ENCODE results near the gene SPATS2L. TPM values are rescaled to one million over a fixed set of nuclear protein-coding genes. Genes with fewer than 3 reads are reported as not detected.

Gene SPATS2L
- total RNA-seq, 1 donor from 2014 or later: 100 TPM

DNA sequence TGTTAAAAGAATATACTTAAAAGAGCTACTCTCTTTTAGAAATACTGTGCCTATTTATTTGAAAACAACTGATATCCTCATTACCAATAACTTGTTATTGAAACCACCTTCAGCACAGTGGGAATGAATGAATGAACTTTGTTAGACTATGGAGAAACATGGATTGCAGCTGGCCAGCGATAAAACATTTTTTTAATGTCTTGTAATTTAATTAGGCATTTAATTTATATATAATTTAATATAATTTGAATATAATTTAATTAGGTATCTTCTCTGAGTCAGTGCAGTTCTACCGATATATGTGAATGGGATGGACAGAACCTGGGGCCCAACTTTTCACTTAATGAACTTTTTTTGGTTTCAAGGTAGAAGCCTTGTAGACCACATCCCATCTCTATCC is 109.0 kb downstream of the SPATS2L start:
- H3K9me3 ChIP-seq: no peaks in the 10 kb centered on the region
- DNase-seq (no peak), ATAC-seq (no peak)
- H3K27ac ChIP-seq: no peak overlapping the region
- H3K27me3 ChIP-seq (ENCODE audit: low read depth): no peaks in the 10 kb centered on the region
- H3K4me3 ChIP-seq: no peak overlapping the region
- H3K4me1 ChIP-seq: no peaks in the 10 kb centered on the region
- intact Hi-C loops (cut with DNase I): no loop called here
- TF ChIP-seq, protein P1, sequence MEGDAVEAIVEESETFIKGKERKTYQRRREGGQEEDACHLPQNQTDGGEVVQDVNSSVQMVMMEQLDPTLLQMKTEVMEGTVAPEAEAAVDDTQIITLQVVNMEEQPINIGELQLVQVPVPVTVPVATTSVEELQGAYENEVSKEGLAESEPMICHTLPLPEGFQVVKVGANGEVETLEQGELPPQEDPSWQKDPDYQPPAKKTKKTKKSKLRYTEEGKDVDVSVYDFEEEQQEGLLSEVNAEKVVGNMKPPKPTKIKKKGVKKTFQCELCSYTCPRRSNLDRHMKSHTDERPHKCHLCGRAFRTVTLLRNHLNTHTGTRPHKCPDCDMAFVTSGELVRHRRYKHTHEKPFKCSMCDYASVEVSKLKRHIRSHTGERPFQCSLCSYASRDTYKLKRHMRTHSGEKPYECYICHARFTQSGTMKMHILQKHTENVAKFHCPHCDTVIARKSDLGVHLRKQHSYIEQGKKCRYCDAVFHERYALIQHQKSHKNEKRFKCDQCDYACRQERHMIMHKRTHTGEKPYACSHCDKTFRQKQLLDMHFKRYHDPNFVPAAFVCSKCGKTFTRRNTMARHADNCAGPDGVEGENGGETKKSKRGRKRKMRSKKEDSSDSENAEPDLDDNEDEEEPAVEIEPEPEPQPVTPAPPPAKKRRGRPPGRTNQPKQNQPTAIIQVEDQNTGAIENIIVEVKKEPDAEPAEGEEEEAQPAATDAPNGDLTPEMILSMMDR (IDR thresholded peaks at IDR 0.05): no peak
- peaks cover 18% of the 10 kb centered on the region for H3K36me3 ChIP-seq

DNA sequence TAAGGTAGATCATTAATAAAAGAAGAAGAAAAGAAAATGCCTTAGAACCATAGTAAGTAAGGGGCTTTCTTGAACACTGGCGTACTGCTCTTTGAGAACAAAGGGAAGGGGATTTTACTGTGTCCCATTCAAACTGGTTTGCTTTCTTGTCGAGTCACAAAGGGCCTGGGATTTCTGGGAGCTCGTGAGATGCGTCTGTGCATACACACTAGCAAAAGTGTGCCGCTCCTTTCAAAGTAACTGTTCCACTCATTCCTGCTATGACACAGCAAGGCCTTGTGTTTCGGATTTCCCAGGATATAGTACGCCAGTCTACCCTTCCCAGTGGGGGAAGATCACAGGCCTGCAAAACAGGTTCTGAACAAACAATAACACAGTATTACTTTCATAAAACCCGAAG is 110.4 kb downstream of the SPATS2L start:
- DNase-seq (no peak), ATAC-seq (no peak)
- H3K4me3 ChIP-seq: no peak overlapping the region
- no peak overlapping the region for H3K27ac ChIP-seq
- H3K4me1 ChIP-seq: no peaks in the 10 kb centered on the region
- peaks cover 32% of the 10 kb centered on the region for H3K36me3 ChIP-seq
- TF ChIP-seq, protein P1 (IDR thresholded peaks at IDR 0.05): no peak
- no peaks in the 10 kb centered on the region for H3K27me3 ChIP-seq (ENCODE audit: low read depth)
- intact Hi-C loops (cut with DNase I): no loop called here
- H3K9me3 ChIP-seq: no peaks in the 10 kb centered on the region

DNA sequence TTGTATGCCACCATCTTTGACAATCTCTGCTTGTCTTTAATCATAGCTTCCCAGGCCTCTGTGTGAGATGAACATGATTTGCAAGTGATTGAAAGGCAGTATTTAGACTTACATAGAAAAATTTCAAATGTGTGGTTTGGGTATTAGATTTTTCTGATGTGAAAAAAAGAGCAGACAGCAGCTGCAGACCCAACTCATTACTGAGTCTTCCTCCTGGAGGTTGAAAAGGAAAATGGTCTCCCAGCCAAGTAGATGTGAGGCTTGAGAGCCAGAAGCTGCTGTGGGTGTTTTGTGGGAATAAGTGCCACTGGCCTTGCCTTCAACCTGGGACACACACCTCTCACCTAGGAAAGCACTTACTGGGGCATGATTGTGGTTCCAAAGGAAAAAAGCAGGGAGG is 110.9 kb downstream of the SPATS2L start:
- TF ChIP-seq, protein P1 (IDR thresholded peaks at IDR 0.05): no peak
- ATAC-seq: no peak
- Histone ChIP-seq H3K36me3 (peaks cover 37% of the 10 kb centered on the region), H3K4me1 (no peaks in the 10 kb centered on the region), H3K4me3 (no peak overlapping the region), H3K9me3 (no peaks in the 10 kb centered on the region), H3K27ac (no peak overlapping the region), H3K27me3 (ENCODE audit: low read depth) (no peaks in the 10 kb centered on the region)
- no peak for DNase-seq
- intact Hi-C loops (cut with DNase I): no loop called here

DNA sequence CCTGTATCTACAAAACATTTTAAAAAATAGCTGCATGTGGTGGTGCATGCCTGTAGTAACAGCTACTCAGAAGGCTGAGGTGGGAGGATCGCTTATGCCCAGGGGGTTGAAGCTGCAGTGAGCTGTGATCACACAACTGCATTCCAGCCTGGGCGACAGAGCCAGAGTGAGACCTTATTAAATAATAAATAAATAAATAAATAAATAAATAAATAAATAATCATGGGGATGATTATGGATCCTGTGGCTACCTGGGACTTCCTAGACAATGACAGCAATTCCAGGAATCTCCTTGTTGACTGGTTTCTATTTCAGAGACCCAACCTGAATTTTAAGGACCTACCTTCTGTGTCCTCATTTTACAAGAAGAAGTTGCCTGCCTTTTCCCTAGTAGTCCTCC is 111.9 kb downstream of the SPATS2L start:
- TF ChIP-seq, protein P1 (IDR thresholded peaks at IDR 0.05): no peak
- ATAC-seq (no peak), DNase-seq (no peak)
- Histone ChIP-seq H3K4me3 (no peak overlapping the region), H3K27me3 (ENCODE audit: low read depth) (no peaks in the 10 kb centered on the region), H3K36me3 (peaks cover 33% of the 10 kb centered on the region), H3K4me1 (no peaks in the 10 kb centered on the region), H3K9me3 (no peaks in the 10 kb centered on the region), H3K27ac (no peak overlapping the region)
- intact Hi-C loops (cut with DNase I): no loop called here

DNA sequence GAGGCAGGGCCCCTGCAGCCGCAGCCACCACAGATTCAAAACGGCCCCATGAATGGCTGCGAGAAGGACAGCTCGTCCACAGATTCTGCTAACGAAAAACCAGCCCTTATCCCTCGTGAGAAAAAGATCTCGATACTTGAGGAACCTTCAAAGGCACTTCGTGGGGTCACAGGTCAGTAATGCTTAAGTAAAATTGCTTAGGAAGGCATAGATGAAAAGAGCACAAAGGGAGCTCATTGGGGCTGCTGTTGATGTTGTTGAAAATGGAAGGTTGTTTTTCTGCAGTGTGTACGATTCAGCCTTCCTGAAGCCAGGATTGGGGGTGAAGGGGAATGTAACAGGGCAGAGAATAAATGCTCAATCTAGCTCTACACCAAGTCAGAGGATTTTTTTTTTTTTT is 112.8 kb downstream of the SPATS2L start:
- TF ChIP-seq, protein P1 (IDR thresholded peaks at IDR 0.05): no peak
- H3K4me1 ChIP-seq: no peaks in the 10 kb centered on the region
- peaks cover 33% of the 10 kb centered on the region for H3K36me3 ChIP-seq
- ATAC-seq (no peak), DNase-seq (no peak)
- no peaks in the 10 kb centered on the region for H3K9me3 ChIP-seq
- H3K27me3 ChIP-seq (ENCODE audit: low read depth): no peaks in the 10 kb centered on the region
- H3K27ac ChIP-seq: no peak overlapping the region
- no peak overlapping the region for H3K4me3 ChIP-seq
- intact Hi-C loops (cut with DNase I): no loop called here

DNA sequence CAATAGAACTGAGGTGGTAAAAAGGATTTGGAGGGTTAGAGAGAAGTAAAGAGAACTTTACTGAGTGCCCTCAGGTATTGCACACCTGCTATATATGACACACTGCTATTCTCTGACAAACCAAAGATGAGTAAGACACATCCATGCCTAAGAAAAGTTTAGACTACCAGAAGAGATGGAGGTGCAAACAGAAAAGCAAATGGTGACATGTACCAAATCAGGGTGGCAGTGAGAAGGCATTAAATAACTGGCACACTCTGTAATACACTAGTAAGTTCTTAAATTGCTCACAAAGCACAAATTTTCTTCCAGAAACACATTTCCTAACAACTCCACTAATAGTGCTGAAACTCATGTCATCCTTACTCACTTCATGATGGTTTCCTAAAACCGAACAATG is 114.8 kb downstream of the SPATS2L start:
- Histone ChIP-seq H3K27ac (no peak overlapping the region), H3K27me3 (ENCODE audit: low read depth) (no peaks in the 10 kb centered on the region), H3K9me3 (no peaks in the 10 kb centered on the region), H3K4me3 (no peak overlapping the region), H3K36me3 (peaks cover 42% of the 10 kb centered on the region), H3K4me1 (no peaks in the 10 kb centered on the region)
- TF ChIP-seq, protein P1 (IDR thresholded peaks at IDR 0.05): no peak
- DNase-seq: no peak
- no peak for ATAC-seq
- intact Hi-C loops (cut with DNase I): no loop called here

Measured in lower lobe of right lung (tissue), 2 donors.